ENCODE results near the gene SYNDIG1L.

Gene SYNDIG1L

GRCh38 chr14:74424606-74425005, 1.4 kb downstream of the SYNDIG1L start:
- ChIA-PET CTCF (interaction anchor here (0.7 kb wide), 1 partner anchor 10 kb away, joined by 3 read pairs; no protein-coding TSS in a partner anchor), POLR2A (ENCODE audit: low non-redundant PET) (no interaction called here)
- H3K27ac ChIP-seq: no peak overlapping the region
- no peak for DNase-seq (ENCODE audit: low spot score)
- no peak for TF ChIP-seq CTCF (conservative IDR thresholded peaks at IDR 0.05; ENCODE audit: low read depth)

- ChIA-PET POLR2A (ENCODE audit: low non-redundant PET) (no interaction called here), CTCF (no interaction called here)
- no peak overlapping the region for H3K27ac ChIP-seq
- DNase-seq (ENCODE audit: low spot score): no peak
- TF ChIP-seq CTCF (conservative IDR thresholded peaks at IDR 0.05; ENCODE audit: low read depth): no peak
Observed at GRCh38 chr14:74423246-74423645, 2.8 kb downstream of the SYNDIG1L start.

- CTCF ChIA-PET: no interaction called here
- no peak for TF ChIP-seq CTCF (conservative IDR thresholded peaks at IDR 0.05; ENCODE audit: low read depth)
- POLR2A ChIA-PET (ENCODE audit: low non-redundant PET): no interaction called here
Observed at GRCh38 chr14:74421981-74422380, 4.0 kb downstream of the SYNDIG1L start.

GRCh38 chr14:74419086-74419485, 6.9 kb downstream of the SYNDIG1L start:
- no peak for TF ChIP-seq CTCF (conservative IDR thresholded peaks at IDR 0.05; ENCODE audit: low read depth)
- DNase-seq (ENCODE audit: low spot score): no peak
- H3K27ac ChIP-seq: no peak overlapping the region
- ChIA-PET POLR2A (ENCODE audit: low non-redundant PET) (no interaction called here), CTCF (no interaction called here)

More at GRCh38 chr14:74421981-74422380, 4.0 kb downstream of the SYNDIG1L start:
- H3K27ac ChIP-seq: no peak overlapping the region
- no peak for DNase-seq (ENCODE audit: low spot score)

- CTCF ChIA-PET: no interaction called here
- TF ChIP-seq CTCF (conservative IDR thresholded peaks at IDR 0.05; ENCODE audit: low read depth): no peak
- POLR2A ChIA-PET (ENCODE audit: low non-redundant PET): no interaction called here
- H3K27ac ChIP-seq: no peak overlapping the region
- no peak for DNase-seq (ENCODE audit: low spot score)
Observed at GRCh38 chr14:74418031-74418430, 8.0 kb downstream of the SYNDIG1L start.

GRCh38 chr14:74417611-74418010, 8.4 kb downstream of the SYNDIG1L start:
- no peak overlapping the region for H3K27ac ChIP-seq
- TF ChIP-seq CTCF (conservative IDR thresholded peaks at IDR 0.05; ENCODE audit: low read depth): no peak
- ChIA-PET CTCF (no interaction called here), POLR2A (ENCODE audit: low non-redundant PET) (no interaction called here)
- no peak for DNase-seq (ENCODE audit: low spot score)

GRCh38 chr14:74417201-74417600, 8.8 kb downstream of the SYNDIG1L start:
- ChIA-PET POLR2A (ENCODE audit: low non-redundant PET) (no interaction called here), CTCF (no interaction called here)
- no peak for TF ChIP-seq CTCF (conservative IDR thresholded peaks at IDR 0.05; ENCODE audit: low read depth)

More at GRCh38 chr14:74417201-74417600, 8.8 kb downstream of the SYNDIG1L start:
- H3K27ac ChIP-seq: no peak overlapping the region
- no peak for DNase-seq (ENCODE audit: low spot score)

Data from RWPE1 (cell line).